ENCODE measurements around the gene CCHCR1.

Gene CCHCR1

GRCh38 chr6:31163922-31164321 lies 6.3 kb upstream of the CCHCR1 start:
- no peak for DNase-seq (ENCODE audit: low read depth)
- in situ Hi-C loops (cut with HindIII; ENCODE audit: low sequenced_read_pairs): no loop called here
- TF ChIP-seq CTCF (IDR thresholded peaks at IDR 0.05; ENCODE audit: low read depth, low read length, missing control alignments): no peak
- H3K4me3 ChIP-seq (ENCODE audit: low read depth, low read length): no peak overlapping the region

- H3K4me3 ChIP-seq (ENCODE audit: low read depth, low read length): no peak overlapping the region
- in situ Hi-C loops (cut with HindIII; ENCODE audit: low sequenced_read_pairs): no loop called here
- no peak for DNase-seq (ENCODE audit: low read depth)
- no peak for TF ChIP-seq CTCF (IDR thresholded peaks at IDR 0.05; ENCODE audit: low read depth, low read length, missing control alignments)
Measured at GRCh38 chr6:31162463-31163165, 5.0 kb upstream of the CCHCR1 start.

- no peak for TF ChIP-seq CTCF (IDR thresholded peaks at IDR 0.05; ENCODE audit: low read depth, low read length, missing control alignments)
- H3K4me3 ChIP-seq (ENCODE audit: low read depth, low read length): no peak overlapping the region
- in situ Hi-C loops (cut with HindIII; ENCODE audit: low sequenced_read_pairs): no loop called here
- no peak for DNase-seq (ENCODE audit: low read depth)
Measured at GRCh38 chr6:31161216-31162126, 3.9 kb upstream of the CCHCR1 start.

- H3K4me3 ChIP-seq (ENCODE audit: low read depth, low read length): peak overlapping the region; percentile 83
- DNase-seq (ENCODE audit: low read depth): no peak
- peak; percentile 13 for TF ChIP-seq CTCF (IDR thresholded peaks at IDR 0.05; ENCODE audit: low read depth, low read length, missing control alignments)
Measured at GRCh38 chr6:31158863-31159855, 1.6 kb upstream of the CCHCR1 start.

GRCh38 chr6:31158140-31158862 lies 699 bp upstream of the CCHCR1 start, which contains the start of gene TCF19:
Gene TCF19, plus strand, starts transcription at chr6:31158589. Its CDS starts 881 bp downstream, at chr6:31159470.
- peak within 1 kb of the TSS; percentile 83 for H3K4me3 ChIP-seq (ENCODE audit: low read depth, low read length)
- no peak for TF ChIP-seq CTCF (IDR thresholded peaks at IDR 0.05; ENCODE audit: low read depth, low read length, missing control alignments)
- in situ Hi-C loops (cut with HindIII; ENCODE audit: low sequenced_read_pairs): no loop called here
- DNase-seq (ENCODE audit: low read depth): peak; percentile 99

More at GRCh38 chr6:31158863-31159855, 1.6 kb upstream of the CCHCR1 start:
- in situ Hi-C loops (cut with HindIII; ENCODE audit: low sequenced_read_pairs): no loop called here
